ENCODE measurements around the gene ABCA9. TPM values are rescaled to one million over a fixed set of nuclear protein-coding genes. Genes with fewer than 3 reads are reported as not detected.

Gene ABCA9
- total and polyA plus RNA-seq, 12 donors: 1.7 to 14.8 (median 5.2) TPM

DNA sequence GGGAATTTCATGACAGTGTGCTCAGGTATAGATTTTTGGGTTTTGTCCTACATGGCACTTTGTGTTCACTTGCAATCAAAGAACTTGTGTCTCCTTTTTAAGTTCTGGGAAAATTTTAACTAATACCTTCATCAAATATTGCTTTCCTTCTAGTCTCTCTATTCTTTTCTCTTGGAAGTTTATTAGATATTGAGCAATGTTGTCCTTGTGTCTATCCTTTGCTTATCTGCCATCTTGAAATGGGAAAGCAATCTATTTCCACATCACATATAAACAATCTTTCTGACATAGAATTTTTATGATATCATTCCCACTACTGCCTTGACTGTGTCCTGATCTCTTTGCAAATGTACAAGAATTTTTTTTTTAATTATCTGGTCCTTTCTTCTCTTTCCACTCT, 4.4 kb upstream of the ABCA9 start:
- no peak for DNase-seq
- Histone ChIP-seq H3K27me3 (no peaks in the 10 kb centered on the region), H3K9me3 (replicated peaks in 1 of 3) (no peaks in the 10 kb centered on the region), H3K27ac (no peak overlapping the region), H3K4me3 (no peak overlapping the region), H3K4me1 (replicated peaks in 1 of 2) (peaks cover 0 to 19% of the 10 kb centered on the region in 2 donors), H3K36me3 (replicated peaks in 1 of 2) (no peaks in the 10 kb centered on the region)
- intact Hi-C loops (cut with DNase I): no loop called here
- TF ChIP-seq, protein P1, sequence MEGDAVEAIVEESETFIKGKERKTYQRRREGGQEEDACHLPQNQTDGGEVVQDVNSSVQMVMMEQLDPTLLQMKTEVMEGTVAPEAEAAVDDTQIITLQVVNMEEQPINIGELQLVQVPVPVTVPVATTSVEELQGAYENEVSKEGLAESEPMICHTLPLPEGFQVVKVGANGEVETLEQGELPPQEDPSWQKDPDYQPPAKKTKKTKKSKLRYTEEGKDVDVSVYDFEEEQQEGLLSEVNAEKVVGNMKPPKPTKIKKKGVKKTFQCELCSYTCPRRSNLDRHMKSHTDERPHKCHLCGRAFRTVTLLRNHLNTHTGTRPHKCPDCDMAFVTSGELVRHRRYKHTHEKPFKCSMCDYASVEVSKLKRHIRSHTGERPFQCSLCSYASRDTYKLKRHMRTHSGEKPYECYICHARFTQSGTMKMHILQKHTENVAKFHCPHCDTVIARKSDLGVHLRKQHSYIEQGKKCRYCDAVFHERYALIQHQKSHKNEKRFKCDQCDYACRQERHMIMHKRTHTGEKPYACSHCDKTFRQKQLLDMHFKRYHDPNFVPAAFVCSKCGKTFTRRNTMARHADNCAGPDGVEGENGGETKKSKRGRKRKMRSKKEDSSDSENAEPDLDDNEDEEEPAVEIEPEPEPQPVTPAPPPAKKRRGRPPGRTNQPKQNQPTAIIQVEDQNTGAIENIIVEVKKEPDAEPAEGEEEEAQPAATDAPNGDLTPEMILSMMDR (IDR thresholded peaks at IDR 0.05): no peak
- no peak for TF ChIP-seq POLR2A (IDR thresholded peaks at IDR 0.05)

DNA sequence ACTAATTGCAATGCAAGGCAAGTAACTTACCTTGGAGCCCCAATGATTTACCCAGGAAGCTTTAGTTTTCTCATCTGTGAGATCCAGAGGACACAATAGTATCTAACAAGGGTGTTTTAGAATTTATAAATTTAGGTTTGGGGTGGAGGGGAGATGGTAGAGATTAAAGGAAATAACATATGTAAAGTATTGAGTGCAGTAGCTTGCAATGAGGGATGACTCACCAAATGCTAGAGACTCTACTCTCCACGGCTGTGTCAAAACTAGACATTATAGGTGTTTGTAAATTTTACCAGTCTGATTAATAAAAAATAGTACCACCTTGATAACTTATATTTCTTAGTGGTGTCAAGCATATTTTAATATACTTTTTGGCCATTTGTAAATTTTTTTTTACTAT, 3.7 kb upstream of the ABCA9 start:
- Histone ChIP-seq H3K27me3 (no peaks in the 10 kb centered on the region), H3K9me3 (replicated peaks in 1 of 3) (no peaks in the 10 kb centered on the region), H3K4me3 (no peak overlapping the region), H3K4me1 (replicated peaks in 1 of 2) (peaks cover 0 to 22% of the 10 kb centered on the region in 2 donors), H3K27ac (no peak overlapping the region), H3K36me3 (replicated peaks in 1 of 2) (no peaks in the 10 kb centered on the region)
- no peak for DNase-seq
- intact Hi-C loops (cut with DNase I): no loop called here
- TF ChIP-seq POLR2A (IDR thresholded peaks at IDR 0.05): no peak
- TF ChIP-seq, protein P1 (IDR thresholded peaks at IDR 0.05): no peak
- WGBS, 4 donors: 75 to 92% (median 86%) methylated on average over 1 of the region's 1 CpG

DNA sequence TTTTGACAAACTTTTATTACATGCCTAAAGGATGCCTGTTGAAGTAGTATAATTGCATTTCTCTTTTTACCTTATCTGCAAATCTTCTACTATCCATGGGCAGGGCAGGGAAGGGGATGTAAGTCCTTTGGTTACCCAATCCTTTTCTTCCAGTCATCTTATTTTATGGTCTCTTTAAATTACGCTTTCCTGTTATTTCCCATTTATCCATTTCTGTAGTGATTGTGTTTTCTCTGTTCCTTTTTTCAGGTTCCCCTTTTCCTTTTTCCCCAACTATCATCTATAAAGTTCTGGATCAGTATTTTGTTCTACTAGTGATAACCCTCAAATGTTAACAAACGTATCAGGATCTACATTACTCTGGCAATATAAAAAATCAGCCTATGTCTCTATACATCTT, 3.3 kb upstream of the ABCA9 start:
- Histone ChIP-seq H3K27ac (peak overlapping the region in 1 of 5 donors; percentile 15), H3K36me3 (replicated peaks in 1 of 2) (no peaks in the 10 kb centered on the region), H3K9me3 (replicated peaks in 1 of 3) (no peaks in the 10 kb centered on the region), H3K4me3 (no peak overlapping the region), H3K27me3 (no peaks in the 10 kb centered on the region), H3K4me1 (replicated peaks in 1 of 2) (peaks cover 0 to 22% of the 10 kb centered on the region in 2 donors)
- 75 to 89% (median 79%) methylated on average over 2 of the region's 2 CpGs for WGBS, 4 donors
- intact Hi-C loops (cut with DNase I): no loop called here
- no peak for TF ChIP-seq POLR2A (IDR thresholded peaks at IDR 0.05)
- TF ChIP-seq, protein P1 (IDR thresholded peaks at IDR 0.05): no peak
- no peak for DNase-seq

DNA sequence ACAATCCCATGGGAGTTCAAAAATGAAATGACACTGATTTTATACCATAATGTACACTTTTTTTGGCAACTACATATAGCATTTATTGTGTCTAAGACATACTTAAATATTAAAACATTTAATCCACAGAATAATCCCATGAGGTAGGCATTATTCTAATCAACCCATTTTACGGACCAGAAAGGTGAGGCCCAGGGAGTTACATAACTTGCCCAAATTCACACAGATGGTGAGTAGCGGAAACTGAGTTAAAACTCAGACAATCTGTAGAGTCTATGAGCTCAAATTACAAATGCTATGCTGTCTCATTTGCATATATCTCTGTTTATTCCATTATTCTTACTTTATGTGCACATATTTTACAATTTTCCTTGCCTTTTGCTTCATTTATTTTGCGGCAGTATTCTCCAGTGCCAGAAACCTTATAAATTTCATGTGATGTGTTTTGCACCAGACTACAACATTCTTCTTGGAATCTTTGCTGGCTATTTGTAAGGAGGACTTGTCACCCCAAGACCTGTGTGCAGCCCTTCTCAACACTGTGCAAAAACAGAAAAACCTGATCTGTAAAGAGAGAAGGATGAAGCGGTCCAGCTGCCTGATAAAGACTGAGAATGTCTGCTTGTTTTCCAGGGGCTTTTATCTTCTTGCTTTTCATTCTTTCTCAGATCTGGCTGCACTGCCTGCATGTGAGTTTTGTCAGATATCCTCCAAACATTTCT, 2.3 kb upstream of the ABCA9 start:
- Histone ChIP-seq H3K4me3 (no peak overlapping the region), H3K4me1 (replicated peaks in 1 of 2) (peaks cover 0 to 22% of the 10 kb centered on the region in 2 donors), H3K27ac (peak overlapping the region in 1 of 5 donors; percentile 15), H3K9me3 (replicated peaks in 1 of 3) (no peaks in the 10 kb centered on the region), H3K27me3 (no peaks in the 10 kb centered on the region), H3K36me3 (replicated peaks in 1 of 2) (no peaks in the 10 kb centered on the region)
- intact Hi-C loops (cut with DNase I): no loop called here
- TF ChIP-seq POLR2A (IDR thresholded peaks at IDR 0.05): no peak
- TF ChIP-seq, protein P1 (IDR thresholded peaks at IDR 0.05): no peak
- WGBS, 4 donors: 79 to 89% (median 87%) methylated on average over 4 of the region's 4 CpGs
- DNase-seq: no peak

All from adrenal gland (tissue), 12 donors.